Measurements from ENCODE around the gene CARM1.

Gene CARM1

GRCh38 chr19:10907925-10908324 lies 36.6 kb downstream of the CARM1 start:
- DNase-seq (ENCODE audit: low spot score): no peak

- no peak for DNase-seq (ENCODE audit: low spot score)
Observed at GRCh38 chr19:10908380-10908960, 37.1 kb downstream of the CARM1 start.

GRCh38 chr19:10911579-10912363 lies 40.4 kb downstream of the CARM1 start:
- no peak for DNase-seq (ENCODE audit: low spot score)

GRCh38 chr19:10912619-10913018 lies 41.3 kb downstream of the CARM1 start:
- no peak for DNase-seq (ENCODE audit: low spot score)

- DNase-seq (ENCODE audit: low spot score): no peak
Observed at GRCh38 chr19:10913716-10914340, 42.5 kb downstream of the CARM1 start.

GRCh38 chr19:10915130-10916091 lies 44.1 kb downstream of the CARM1 start:
- peak; percentile 58 for DNase-seq (ENCODE audit: low spot score)

- no peak for DNase-seq (ENCODE audit: low spot score)
Observed at GRCh38 chr19:10916602-10917001, 45.2 kb downstream of the CARM1 start.

GRCh38 chr19:10918359-10918758 lies 47.0 kb downstream of the CARM1 start:
- no peak for DNase-seq (ENCODE audit: low spot score)

GRCh38 chr19:10919352-10920287 lies 48.3 kb downstream of the CARM1 start:
- DNase-seq (ENCODE audit: low spot score): no peak

- DNase-seq (ENCODE audit: low spot score): no peak
Observed at GRCh38 chr19:10920288-10920655, 48.9 kb downstream of the CARM1 start.

GRCh38 chr19:10920781-10921180 lies 49.4 kb downstream of the CARM1 start:
- no peak for DNase-seq (ENCODE audit: low spot score)

GRCh38 chr19:10921199-10921909 lies 50.0 kb downstream of the CARM1 start:
- no peak for DNase-seq (ENCODE audit: low spot score)

GRCh38 chr19:10921910-10922637 lies 50.7 kb downstream of the CARM1 start:
- DNase-seq (ENCODE audit: low spot score): no peak

GRCh38 chr19:10922638-10923014 lies 51.3 kb downstream of the CARM1 start:
- no peak for DNase-seq (ENCODE audit: low spot score)

- no peak for DNase-seq (ENCODE audit: low spot score)
Observed at GRCh38 chr19:10923260-10924112, 52.1 kb downstream of the CARM1 start.

GRCh38 chr19:10924597-10924996 lies 53.2 kb downstream of the CARM1 start:
- no peak for DNase-seq (ENCODE audit: low spot score)

GRCh38 chr19:10927730-10928562 lies 56.6 kb downstream of the CARM1 start:
- DNase-seq (ENCODE audit: low spot score): peak; percentile 54
